Activated T-cell treated with anti-CD3 and anti-CD28 coated beads for 1 hour (primary cell): ENCODE data around the gene ATP6V1B1.

Experiments
- DNase-seq: peaks from one replicate; pipeline ENCODE4 v3.0.0-alpha.2; 2020; ENCODE audit warnings: low read depth

The ATP6V1B1 gene

DNA sequence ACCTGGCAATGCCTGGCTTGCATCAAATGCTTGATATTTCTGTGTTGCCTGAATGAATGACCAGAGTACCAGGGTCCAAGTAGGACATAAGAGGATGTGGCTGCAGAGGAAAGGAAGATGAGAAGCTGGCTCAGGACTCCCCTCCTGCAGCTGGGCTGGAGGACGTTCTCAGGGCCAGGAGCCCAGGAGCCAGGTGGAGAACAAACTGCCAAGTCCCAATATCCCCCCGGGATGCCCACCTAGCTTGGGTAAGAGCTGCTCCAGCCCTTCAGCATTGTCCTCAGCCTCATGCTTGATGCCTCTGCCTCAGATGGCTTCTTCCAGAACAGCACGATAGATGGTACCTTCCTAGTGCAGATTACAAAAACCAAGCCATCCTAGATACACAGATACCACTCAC is 8.6 kb upstream of the ATP6V1B1 start:
- no peak for DNase-seq

DNA sequence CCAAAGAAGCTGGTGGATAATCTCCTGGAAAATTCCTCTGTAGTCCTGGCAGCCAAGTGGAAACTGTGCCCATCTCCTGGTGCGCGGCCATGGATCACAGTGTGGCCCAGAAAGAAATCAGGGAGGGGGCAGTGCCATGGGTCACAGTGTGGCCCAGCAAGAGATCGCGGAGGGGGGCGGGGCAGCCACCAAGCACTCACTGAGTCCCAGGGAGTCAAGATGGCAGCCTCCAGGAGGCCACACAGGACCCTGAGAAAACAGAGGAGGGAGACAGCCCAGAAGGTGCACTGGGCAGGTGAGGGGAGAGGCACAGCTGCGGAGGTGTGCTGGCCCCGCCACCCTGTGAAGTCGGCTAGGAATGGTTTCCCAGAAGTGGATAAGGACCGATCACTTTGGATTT is 8.1 kb upstream of the ATP6V1B1 start:
- no peak for DNase-seq

DNA sequence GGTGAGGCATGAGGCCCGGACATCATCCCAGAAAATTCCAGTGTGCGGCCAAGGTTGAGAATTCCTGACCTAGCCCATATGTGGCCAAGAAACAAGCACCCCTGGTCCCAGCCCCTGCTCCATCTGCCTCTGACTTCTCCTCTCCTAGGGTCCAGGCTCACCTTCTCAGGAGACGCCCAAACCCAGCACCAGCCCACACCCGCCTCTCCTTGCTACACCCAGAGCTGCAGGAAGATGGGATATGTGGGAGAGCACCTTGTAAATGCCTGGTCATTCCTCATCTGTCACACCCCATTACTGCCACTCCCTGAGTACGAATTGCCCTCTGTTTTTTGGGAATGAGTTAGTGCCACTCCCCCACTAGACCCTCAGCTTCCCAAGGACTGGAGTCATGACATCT is 7.3 kb upstream of the ATP6V1B1 start:
- DNase-seq: no peak

DNA sequence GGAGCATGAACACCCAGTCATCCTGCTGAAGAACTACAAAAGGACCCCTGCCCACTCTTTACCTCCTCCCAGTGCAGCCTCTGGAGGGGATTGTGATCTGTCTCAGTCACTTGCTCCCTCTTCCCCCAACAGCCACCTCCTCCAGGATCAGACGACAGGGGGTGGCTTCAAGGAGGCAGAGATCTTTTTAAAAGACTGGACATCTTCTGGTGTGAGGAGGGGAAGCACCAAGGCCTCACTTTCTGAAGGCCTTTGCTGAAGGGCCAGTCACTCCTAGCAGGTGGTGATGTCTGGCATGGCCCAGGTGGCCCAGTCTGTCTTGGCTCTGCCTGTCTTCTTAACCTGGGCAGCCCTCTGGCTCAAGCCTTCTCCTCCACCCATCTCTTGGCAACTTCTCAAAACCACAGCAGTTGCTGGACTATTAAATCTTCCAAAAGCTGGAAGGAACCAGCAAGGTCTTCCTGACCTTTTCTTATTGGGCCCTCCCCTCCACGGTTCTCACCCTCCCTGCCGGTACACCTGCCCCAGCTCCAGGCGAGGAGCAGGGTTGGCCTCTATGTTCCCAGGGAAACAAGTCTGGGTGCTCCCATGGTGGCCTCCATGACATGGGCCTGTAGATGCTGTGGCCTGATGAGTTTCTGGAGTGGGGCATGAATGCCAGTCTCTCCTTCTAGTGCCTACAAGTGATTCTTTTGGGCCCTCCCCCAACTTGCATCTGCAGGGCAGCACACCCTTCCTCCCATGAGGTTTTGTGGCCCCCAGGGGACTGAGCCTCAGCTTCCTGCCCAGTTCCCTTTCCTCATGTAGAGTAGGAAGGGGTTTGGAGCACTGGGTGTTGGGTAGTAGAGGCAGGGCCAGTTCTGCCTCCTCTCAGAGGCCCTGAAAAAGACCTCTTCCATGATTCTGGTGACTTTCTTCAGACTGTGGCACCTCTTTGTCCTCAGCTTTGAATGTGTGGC is 5.0 kb upstream of the ATP6V1B1 start:
- no peak for DNase-seq

DNA sequence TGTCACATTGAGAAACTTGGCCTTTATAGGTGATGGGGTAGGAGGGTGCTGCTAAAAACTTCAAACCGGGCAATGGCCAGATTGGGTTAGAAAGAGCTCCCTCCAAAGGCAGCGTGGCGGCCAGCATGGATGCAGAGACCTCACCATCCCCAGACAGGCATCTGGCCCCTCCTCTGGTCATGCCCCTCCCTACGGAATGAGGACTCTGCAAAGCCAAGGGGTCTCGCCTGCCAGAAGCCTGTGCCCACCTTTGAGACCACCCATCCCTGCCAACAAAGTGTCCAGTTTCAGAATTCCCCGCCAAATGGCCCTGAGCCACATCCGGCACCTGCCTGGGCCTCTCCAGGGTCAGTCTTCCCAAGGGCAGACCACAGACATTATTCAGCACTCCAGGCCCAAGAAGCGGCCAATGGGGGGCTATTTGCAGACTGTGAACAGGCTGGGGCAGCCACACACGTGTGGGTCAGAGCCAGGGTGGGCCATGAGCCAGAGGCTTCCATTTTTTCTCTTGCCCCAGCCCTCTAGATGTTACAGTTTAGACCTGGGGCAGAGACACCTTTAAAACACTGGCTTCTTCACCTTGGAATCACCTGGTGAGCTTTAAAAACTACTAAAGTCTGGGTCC is 4.2 kb upstream of the ATP6V1B1 start:
- DNase-seq: no peak

DNA sequence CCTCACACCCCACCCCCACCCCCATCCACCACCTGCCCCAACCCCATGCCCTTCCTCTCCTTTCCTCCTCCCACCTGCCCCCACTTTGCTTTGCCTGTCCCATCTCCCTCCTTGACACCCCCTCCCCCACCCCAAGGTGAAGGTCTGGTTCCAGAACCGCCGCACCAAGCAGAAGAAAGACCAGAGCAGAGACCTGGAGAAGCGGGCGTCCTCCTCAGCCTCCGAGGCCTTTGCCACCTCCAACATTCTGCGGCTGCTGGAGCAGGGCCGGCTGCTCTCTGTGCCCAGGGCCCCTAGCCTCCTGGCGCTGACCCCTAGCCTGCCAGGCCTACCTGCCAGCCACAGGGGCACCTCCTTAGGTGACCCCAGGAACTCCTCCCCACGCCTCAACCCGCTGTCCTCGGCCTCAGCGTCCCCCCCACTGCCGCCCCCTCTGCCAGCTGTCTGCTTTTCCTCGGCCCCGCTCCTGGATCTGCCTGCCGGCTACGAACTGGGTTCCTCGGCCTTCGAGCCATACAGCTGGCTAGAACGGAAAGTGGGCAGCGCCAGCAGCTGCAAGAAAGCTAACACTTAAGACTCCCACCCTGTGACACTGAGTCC is 3.0 kb upstream of the ATP6V1B1 start:
- DNase-seq: no peak

DNA sequence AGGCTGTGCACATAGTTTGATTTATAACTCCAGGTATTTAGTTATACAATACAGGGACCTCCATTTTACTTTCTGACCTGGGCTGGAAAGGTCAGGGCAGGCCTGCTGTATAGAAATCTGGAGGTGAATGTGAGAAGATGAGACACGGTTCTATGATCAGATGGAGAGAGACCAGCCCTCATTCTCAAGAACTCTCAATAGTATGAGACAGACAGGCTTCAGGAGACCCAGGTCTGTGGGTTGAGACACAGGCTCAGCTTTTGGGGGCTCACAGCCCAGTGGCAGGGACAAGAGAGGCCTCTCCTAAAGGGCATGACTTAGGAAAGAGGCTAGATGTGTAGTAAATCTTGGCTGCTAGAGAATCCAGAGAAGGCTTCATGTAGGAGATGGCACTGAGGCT is 719 bp upstream of the ATP6V1B1 start:
- no peak for DNase-seq

DNA sequence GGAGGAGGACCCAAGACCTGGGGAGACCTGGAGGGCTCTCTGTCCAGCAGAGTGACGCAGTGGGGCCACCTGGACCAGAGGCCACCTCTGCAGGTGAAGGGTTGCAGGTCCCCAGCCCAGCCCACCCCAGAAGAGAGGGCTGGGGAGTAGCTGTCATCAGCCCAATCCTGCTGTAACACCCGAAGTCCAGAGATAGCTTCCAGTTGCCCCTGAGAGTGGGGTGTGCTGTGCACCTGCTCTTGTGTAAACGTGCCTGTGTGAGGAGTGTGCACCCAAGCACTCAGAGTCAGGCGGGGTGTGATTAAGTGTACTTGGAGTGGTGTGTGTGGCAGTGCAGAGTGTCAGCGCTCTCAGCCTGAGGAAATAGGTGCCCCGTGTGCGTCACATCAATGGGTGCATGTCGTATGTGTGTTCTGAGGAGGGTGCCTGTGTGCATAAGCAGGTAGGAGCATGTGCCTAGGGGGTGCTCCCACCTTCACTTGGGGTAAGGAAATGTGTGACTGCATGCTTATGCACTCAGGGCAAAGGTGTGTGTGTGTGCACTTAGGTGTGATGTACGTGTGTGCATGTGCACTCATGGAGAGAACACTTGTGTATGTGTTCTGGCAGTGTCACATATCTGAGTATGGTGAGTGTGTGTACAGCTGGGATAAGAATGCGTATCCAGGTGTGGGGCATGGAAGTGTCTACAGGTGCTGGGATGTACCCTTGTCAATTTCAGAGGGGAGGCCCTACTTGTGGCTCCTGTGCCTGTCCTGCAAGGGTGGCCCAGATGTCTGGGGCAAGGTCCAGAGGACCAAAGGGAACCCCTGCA is 672 bp downstream of the ATP6V1B1 start:
- no peak for DNase-seq

DNA sequence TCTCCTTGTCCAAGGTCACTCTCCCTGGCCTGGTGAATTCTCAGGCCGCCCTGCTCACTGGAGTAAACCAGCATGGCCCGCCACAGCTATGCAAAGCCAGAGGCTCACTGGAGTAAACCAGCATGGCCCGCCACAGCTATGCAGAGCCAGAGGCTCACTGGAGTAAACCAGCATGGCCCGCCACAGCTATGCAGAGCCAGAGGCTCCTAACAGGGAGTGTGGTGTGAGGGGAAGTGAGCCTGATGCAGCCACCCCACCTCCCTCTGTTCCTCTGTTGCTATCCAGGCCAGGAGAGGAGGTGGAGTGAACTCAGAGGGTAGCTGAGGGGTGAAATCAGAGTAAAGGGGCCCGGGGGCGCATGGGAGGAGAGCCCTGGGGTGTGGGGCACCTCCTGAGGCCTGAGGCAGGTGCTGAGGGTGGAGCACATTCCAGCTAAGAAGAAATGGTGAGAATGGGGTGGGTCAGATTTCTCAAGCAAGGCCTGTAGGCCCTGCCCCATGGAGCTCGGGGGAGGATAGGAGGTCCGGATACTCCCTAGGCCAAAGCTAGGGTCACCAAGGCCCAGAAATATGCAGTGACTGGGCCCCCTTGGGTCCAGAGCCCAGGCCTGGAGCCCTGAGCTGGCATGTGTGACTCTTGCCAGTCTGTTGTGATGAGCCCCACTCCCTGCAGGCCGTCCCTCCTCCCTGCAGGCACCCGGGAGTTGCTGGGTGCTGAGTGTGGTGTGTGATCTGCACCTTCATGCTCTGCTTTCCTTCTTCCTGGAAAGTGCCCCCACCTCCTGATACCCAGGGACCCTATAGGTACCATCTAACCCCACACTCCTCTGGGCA is 1.5 kb downstream of the ATP6V1B1 start:
- DNase-seq: no peak

DNA sequence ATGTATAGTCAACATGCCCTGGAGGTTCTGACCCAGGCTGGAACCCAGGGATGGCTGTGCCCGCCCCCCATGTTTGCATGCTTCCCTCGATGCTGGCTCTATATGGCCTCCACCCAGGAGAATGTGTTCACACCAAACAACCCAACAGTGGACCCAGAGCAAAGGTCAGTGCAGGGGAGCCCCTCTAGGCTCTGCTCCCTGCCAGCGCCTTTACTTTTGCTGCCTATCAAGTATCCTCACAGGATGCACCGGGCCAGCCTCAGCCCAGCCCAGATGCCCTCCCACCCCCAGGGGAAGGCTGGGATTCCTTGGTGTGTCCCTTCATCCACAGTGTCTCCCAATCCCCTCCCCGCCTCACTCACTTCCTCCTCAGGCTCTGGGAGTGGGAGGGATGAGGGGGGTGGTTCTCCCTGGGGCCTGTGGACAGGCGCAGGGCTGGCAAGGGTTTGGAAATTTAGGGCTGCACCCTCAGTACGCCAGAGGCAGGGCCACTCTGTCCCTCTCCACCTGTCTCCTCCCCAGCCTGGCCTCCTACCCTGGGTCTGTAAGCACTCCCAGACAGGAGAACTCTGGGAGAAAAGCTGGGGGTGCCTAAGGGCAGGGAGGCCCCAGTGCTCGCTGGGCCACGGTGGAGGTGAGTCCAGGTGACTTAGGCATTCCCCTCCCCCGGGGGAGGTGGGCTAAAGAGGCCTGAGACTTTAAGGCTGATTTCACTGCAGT is 2.3 kb downstream of the ATP6V1B1 start:
- no peak for DNase-seq

DNA sequence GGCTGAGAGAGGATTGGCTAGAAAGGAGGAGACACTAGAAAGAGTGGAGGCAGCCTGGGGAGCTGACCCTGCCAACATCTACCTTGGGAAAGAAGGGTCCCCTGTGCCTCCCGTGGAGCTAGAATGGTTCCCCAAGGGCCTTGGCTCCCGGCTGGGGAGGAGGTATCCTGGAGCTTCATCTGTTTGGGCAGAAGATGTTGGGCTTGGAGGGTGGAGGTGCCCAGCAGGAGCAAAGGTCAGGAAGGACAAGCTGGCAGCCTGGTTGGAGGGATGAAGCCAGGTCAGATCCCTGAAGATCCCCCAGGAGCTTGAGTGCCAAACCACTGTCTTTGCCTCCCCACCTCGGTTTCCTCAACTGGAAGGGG is 2.9 kb downstream of the ATP6V1B1 start:
- no peak for DNase-seq

DNA sequence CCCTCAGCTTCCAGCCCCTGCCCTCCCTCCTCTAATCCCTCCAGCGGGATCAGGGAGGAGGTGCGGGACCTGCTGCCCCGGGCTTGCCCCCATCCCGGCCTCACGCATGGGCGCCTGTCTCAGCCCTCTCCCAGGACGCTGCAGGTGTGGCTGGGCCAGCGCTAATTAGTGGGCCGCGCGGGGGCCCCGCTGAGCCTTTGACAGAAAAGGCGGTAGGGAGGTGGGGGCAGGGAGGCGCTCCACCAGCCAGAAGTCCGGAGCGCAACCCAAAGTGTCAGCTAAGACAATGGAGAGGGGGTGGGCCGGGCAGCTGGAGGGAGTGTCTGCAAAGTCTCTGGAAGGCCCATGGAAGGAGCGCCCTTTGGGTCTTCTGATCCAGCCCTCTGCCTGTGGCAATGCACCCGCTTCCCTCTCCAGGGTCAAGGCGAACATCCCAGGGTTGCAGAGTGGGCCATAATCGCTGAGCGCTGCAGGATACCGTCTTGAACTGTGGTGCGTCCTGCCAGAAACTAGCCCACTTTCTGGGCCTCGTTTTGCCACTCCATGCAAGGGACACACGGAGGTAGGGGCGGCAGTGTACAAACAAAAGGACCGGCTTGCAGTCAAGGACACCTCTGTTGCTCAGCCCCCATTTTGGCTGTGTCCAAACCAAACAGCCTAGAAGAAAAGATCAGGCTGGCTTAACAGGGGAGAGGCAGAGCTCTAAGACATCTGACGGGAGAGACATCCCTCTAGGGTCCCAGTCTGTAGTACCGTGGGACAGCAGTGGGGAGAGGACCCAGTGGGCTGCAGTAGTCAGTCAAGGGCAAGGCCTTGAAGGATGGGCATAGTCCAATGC is 3.5 kb downstream of the ATP6V1B1 start:
- DNase-seq: no peak

DNA sequence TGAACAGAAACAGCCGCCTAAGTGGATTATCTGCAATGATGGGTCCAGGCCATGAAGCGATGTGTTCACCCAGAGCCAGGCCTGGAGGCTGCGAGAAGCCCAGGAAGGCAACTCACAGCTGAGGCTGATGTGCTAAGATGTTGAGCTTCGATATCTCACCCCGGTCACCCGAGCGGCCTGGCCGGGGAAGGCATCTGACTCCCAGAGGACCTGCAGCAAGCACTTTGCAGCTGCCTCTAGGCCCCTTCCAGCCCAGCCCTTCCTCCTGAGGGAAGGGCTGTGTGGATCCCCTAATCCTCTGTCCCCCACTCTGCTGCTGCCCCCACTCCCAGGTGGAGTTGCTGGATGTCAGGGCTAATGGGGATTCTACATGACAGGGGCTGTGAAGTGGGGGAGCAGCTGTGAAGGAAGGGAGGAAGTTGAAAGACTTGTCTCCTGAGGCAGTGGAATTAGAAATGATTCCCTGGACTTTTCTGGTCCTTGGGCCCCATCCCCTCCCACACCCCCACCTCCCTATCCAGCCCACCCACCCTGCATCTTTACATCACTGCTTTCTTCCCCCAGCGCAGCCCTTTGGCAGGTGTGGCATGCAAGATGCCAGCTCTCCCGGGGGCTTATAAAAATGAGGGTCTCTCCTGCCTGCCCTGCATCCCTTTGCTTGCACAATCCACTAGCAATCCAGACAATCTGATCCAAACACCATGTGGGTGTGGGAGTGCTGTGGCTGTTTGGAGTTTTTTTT is 4.3 kb downstream of the ATP6V1B1 start:
- DNase-seq: no peak

DNA sequence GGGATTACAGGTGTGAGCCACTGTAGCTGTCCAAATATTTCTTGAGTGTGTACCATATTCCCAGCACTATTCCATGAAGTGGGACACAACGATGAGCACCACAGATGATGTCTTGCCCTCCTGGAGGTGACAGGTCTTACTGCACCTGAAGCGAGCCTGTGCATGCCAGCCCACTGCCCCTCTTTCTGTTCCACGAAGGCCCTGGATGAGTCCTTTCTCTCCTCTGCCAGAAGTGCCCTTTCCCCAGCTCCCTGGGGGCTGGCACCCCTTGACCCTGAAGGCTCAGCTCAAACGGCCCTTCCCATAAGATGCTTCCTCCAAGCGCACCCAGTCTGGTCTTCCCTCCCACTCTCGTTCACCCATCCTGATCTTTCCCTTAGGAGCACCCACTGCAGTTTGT is 5.5 kb downstream of the ATP6V1B1 start:
- DNase-seq: no peak

DNA sequence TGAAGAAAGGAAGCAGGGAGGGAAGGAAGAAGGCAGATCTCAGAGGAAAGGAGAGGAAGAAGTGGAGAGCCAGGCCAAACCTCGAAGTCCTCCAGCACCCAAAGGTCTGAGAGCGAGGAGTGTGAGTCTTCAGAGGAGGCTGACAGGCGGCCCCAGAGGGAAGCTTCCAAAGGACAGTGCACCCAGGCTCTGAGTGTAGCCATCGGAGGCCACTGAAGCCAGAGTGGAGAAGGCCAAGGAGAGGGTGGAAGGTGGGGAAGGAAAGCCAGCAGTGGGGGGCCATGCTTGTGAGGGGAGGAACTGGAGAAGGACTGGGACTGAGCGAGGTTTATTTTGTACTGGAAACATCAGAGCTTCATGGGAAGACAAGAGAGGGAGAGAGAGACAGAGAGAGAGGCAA is 6.0 kb downstream of the ATP6V1B1 start:
- no peak for DNase-seq

DNA sequence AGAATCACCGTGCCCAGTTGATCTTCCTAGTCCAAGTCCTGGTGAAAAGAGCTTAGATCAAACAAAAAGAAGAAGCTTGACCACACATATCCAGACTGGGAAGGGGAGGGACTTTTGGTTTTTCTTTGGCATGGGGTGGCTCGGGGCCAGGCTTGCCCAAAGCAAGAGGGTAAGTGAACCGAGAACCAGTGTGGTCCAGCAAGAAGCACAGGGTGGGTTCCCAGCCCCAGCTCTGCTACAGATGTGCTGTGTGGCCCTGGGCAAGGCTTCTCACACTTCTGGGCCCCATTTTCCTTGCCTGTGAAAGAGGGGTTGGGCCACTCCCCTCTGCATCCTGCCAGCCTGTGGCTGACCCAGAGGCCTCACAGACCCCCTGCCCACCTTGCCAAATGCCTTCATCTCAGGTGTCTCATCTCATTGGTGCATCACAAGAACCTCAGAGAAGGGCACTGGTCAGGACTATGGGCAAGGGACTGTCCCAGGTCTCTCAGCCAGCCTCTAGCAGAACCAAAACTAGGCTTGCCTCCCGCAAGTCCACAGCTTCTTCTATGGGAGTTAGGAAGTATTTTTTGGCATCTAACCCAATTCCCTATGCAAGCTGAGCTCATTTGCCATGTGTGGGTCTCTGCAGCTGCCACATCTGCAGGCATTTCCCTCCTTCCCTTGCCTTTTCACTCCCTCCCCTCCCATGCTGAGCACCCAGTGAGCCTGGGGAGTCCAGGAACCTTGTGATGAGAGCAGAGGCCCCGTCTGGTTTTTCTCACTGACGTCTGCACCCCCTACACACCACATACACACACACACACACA is 6.9 kb downstream of the ATP6V1B1 start:
- DNase-seq: no peak

DNA sequence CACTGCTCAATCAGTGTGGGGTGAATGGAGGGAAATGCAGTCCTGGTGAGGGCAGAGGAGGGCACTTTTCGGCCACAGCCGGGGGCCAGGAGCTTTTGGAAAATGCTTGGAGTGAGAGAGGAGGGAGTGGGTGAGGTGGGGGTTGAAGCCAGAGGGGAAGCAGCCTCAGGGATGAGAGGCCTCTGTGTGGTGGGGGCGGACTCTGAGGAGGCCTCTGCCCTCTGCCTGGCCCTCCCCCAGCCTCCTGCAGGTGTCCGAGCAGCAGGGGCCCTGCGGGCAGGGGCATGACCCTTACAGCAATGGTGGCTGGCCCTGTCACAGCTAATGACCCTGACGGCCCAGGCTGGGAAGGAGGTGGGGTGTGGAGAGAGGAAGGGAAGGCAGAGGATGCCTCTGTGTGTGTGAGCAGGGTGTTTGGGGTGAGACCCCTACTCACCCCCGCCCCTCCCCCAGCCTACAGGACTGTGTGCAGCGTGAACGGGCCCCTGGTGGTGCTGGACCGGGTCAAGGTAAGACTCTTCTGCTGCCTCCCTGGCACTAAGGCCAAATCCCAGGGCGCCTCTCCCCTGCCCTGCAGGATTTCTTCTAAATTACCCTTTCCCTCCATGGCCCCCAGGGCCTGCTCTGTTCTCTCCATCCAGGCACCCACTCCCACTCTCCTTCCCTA is 7.6 kb downstream of the ATP6V1B1 start:
- DNase-seq: no peak
